ENCODE measurements around the gene SMIM9. TPM values are rescaled to one million over a fixed set of nuclear protein-coding genes. Genes with fewer than 3 reads are reported as not detected.

The SMIM9 gene
- polyA plus RNA-seq, 1 donor (not counting 4 experiments of a cell fraction or from before 2014, with no cell fraction given): not detected

DNA sequence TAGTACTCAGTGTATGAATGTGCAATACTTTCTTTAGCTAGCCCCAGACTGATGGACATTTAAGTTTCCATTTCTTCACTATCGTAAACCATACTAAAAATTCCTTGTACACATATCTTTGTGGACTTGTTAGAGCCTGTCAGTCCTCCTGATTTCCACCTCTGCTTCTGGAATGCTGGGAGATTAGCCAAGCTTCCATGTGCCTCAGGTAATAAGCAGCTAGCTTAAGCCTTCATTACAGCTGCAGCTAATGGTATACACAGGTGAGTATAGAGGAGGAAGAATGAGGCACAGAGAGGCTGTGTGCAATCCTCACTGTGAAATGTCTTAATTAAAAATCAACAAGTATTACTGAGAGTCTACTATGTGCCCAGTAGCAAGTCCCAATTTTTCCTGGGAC lies 9.8 kb downstream of the SMIM9 start:
- DNase-seq (ENCODE audit: low read depth, low spot score) (peak; percentile 30), FAIRE-seq (peak; percentile 20)
- H3K27ac ChIP-seq (ENCODE audit: control insufficient read depth, insufficient read depth, low read length): no peak overlapping the region
- no peaks in the 10 kb centered on the region for H3K9me3 ChIP-seq (ENCODE audit: control insufficient read depth, low read depth, low read length)
- H4K20me1 ChIP-seq (ENCODE audit: control insufficient read depth, extremely low read depth, insufficient read depth, low read length): no peaks in the 10 kb centered on the region
- peak overlapping the region; percentile 37 for H3K4me2 ChIP-seq (ENCODE audit: control insufficient read depth, extremely low read depth, insufficient read depth, low read depth, low read length)
- H3K4me1 ChIP-seq (ENCODE audit: control insufficient read depth, extremely low read depth, insufficient read depth, low read length): peaks cover 4% of the 10 kb centered on the region
- H3K9me1 ChIP-seq (ENCODE audit: control insufficient read depth, extremely low read depth, insufficient read depth, low read length): no peaks in the 10 kb centered on the region
- H3K4me3 ChIP-seq (ENCODE audit: control insufficient read depth in 2 of 3, extremely low read depth in 1 of 3, insufficient read depth in 2 of 3, low read depth in 1 of 3, low read length in 3 of 3): no peak overlapping the region
- dilution Hi-C loops (cut with MboI; ENCODE audit: extremely low pct_ligation_motif_present, low sequenced_read_pairs): no loop called here
- H2AFZ ChIP-seq (ENCODE audit: control insufficient read depth, low read length): no peak overlapping the region
- no peaks in the 10 kb centered on the region for H3K36me3 ChIP-seq (ENCODE audit: control insufficient read depth in 2 of 2, extremely low read depth in 1 of 2, insufficient read depth in 2 of 2, low read length in 2 of 2)
- H3K9ac ChIP-seq (ENCODE audit: control insufficient read depth, extremely low read depth, insufficient read depth, low read length): no peak overlapping the region
- no peaks in the 10 kb centered on the region for H3K79me2 ChIP-seq (ENCODE audit: control insufficient read depth, insufficient read depth, low read length)
- TF ChIP-seq, protein P1, sequence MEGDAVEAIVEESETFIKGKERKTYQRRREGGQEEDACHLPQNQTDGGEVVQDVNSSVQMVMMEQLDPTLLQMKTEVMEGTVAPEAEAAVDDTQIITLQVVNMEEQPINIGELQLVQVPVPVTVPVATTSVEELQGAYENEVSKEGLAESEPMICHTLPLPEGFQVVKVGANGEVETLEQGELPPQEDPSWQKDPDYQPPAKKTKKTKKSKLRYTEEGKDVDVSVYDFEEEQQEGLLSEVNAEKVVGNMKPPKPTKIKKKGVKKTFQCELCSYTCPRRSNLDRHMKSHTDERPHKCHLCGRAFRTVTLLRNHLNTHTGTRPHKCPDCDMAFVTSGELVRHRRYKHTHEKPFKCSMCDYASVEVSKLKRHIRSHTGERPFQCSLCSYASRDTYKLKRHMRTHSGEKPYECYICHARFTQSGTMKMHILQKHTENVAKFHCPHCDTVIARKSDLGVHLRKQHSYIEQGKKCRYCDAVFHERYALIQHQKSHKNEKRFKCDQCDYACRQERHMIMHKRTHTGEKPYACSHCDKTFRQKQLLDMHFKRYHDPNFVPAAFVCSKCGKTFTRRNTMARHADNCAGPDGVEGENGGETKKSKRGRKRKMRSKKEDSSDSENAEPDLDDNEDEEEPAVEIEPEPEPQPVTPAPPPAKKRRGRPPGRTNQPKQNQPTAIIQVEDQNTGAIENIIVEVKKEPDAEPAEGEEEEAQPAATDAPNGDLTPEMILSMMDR (optimal IDR thresholded peaks at IDR 0.05 in 1 of 3, IDR thresholded peaks at IDR 0.05 in 1 of 3, conservative IDR thresholded peaks at IDR 0.05 in 1 of 3; ENCODE audit: extremely low read depth in 1 of 3, insufficient read depth in 2 of 3, low read length in 3 of 3): no peak
- no peak for TF ChIP-seq EZH2 (IDR thresholded peaks at IDR 0.05; ENCODE audit: low read length)
- H3K27me3 ChIP-seq (ENCODE audit: control insufficient read depth, extremely low read depth, insufficient read depth, low read length): no peaks in the 10 kb centered on the region

DNA sequence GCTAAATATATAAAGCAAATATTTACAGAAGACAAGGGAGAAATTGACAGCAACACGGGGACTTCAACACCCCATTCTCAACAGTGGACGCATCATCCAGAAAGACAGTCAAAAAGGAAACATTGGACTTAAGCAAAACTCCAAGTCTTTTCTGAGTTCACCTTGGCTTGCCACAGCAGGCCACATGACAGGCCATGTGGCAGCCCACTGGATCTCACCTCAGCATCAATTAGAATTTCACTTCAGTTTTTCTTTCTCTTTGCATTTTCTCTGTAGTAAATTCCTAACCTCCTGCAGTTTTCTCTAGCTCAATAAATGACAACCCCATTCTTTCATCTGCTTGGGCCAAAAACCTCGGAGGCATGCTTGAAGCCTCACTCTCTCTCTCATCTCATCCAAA lies 12.4 kb downstream of the SMIM9 start:
- no peak overlapping the region for H3K27ac ChIP-seq (ENCODE audit: control insufficient read depth, insufficient read depth, low read length)
- FAIRE-seq (no peak), DNase-seq (ENCODE audit: low read depth, low spot score) (no peak)
- H3K79me2 ChIP-seq (ENCODE audit: control insufficient read depth, insufficient read depth, low read length): no peaks in the 10 kb centered on the region
- H3K9me3 ChIP-seq (ENCODE audit: control insufficient read depth, low read depth, low read length): no peaks in the 10 kb centered on the region
- H3K9ac ChIP-seq (ENCODE audit: control insufficient read depth, extremely low read depth, insufficient read depth, low read length): no peak overlapping the region
- H3K27me3 ChIP-seq (ENCODE audit: control insufficient read depth, extremely low read depth, insufficient read depth, low read length): no peaks in the 10 kb centered on the region
- TF ChIP-seq, protein P1 (optimal IDR thresholded peaks at IDR 0.05 in 1 of 3, IDR thresholded peaks at IDR 0.05 in 1 of 3, conservative IDR thresholded peaks at IDR 0.05 in 1 of 3; ENCODE audit: extremely low read depth in 1 of 3, insufficient read depth in 2 of 3, low read length in 3 of 3): no peak
- no peaks in the 10 kb centered on the region for H4K20me1 ChIP-seq (ENCODE audit: control insufficient read depth, extremely low read depth, insufficient read depth, low read length)
- no peak overlapping the region for H2AFZ ChIP-seq (ENCODE audit: control insufficient read depth, low read length)
- dilution Hi-C loops (cut with MboI; ENCODE audit: extremely low pct_ligation_motif_present, low sequenced_read_pairs): no loop called here
- no peaks in the 10 kb centered on the region for H3K36me3 ChIP-seq (ENCODE audit: control insufficient read depth in 2 of 2, extremely low read depth in 1 of 2, insufficient read depth in 2 of 2, low read length in 2 of 2)
- no peaks in the 10 kb centered on the region for H3K9me1 ChIP-seq (ENCODE audit: control insufficient read depth, extremely low read depth, insufficient read depth, low read length)
- peaks cover 4% of the 10 kb centered on the region for H3K4me1 ChIP-seq (ENCODE audit: control insufficient read depth, extremely low read depth, insufficient read depth, low read length)
- no peak overlapping the region for H3K4me3 ChIP-seq (ENCODE audit: control insufficient read depth in 2 of 3, extremely low read depth in 1 of 3, insufficient read depth in 2 of 3, low read depth in 1 of 3, low read length in 3 of 3)
- no peak overlapping the region for H3K4me2 ChIP-seq (ENCODE audit: control insufficient read depth, extremely low read depth, insufficient read depth, low read depth, low read length)
